ENCODE data around the gene JMJD6. TPM values are rescaled to one million over a fixed set of nuclear protein-coding genes. Genes with fewer than 3 reads are reported as not detected.
A peak's percentile ranks its signal among the peaks of the same experiment; 100 is the strongest.

JMJD6 gene
- total RNA-seq, 2 donors from 2014 or later: 32.4 to 36.1 TPM

DNA sequence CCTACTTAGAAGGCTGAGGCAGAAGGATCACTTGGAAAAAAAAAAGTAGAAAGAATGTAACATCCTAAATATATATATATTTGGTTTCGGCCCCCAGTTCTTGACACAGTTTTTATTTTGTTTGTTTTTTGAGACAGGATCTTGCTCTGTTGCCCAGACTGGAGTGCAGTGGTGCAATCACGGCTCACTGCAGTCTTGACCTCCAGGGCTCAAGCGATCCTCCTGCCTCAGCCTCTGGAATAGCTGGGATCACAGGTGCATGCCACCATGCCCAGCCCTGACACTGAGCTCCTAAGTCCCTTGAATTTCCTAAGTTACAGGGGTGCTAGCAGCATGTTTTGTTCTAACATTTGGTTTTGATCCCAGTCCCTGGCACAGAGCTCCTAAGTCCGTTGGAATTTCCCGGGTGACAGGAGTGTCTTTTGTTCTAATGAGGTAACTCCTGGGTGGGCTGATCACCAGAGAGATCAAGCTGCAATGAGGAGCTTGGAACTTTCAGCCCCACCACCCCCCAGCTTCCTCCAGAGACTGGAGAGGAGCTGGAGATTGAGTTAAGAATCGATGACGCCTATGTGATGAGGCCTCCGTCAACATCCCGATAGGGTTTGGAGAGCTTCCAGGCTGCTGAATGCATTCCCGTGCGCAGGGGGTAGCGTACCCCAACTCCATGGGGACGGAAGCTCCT, 35.7 kb downstream of the JMJD6 start:
- no peak for DNase-seq (ENCODE audit: low spot score)

DNA sequence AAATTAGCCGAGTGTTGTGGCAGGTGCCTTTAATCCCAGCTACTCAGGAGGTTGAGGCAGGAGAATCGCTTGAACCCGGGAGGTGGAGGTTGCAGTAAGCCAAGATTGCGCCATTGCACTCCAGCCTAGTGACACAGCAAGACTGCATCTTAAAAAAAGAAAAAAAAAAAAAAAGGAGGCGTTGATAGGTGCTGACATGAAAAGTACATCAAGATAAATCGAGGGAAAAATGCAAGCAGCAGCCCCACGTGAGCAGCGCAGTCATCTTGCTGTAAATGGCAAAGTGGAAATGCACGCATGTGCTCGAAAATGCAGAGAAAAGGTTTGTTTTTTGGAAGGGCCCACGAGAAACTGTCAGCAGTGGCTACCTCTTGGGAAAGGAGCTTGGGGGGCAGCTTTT, 36.5 kb downstream of the JMJD6 start:
- H3K36me3 ChIP-seq: peaks cover 12% of the 10 kb centered on the region
- H3K4me1 ChIP-seq (ENCODE audit: control insufficient read depth in 1 of 2, low read depth in 2 of 2): peaks cover 33 to 69% of the 10 kb centered on the region in 2 donors
- ATAC-seq (ENCODE audit: insufficient number of reproducible peaks, low FRiP score, low read depth) (no peak), DNase-seq (ENCODE audit: low spot score) (no peak)
- no peaks in the 10 kb centered on the region for H3K27me3 ChIP-seq (replicated peaks; ENCODE audit: insufficient read depth)
- no peak overlapping the region for H3K4me3 ChIP-seq
- no peaks in the 10 kb centered on the region for H3K9me3 ChIP-seq
- TF ChIP-seq, protein P1, sequence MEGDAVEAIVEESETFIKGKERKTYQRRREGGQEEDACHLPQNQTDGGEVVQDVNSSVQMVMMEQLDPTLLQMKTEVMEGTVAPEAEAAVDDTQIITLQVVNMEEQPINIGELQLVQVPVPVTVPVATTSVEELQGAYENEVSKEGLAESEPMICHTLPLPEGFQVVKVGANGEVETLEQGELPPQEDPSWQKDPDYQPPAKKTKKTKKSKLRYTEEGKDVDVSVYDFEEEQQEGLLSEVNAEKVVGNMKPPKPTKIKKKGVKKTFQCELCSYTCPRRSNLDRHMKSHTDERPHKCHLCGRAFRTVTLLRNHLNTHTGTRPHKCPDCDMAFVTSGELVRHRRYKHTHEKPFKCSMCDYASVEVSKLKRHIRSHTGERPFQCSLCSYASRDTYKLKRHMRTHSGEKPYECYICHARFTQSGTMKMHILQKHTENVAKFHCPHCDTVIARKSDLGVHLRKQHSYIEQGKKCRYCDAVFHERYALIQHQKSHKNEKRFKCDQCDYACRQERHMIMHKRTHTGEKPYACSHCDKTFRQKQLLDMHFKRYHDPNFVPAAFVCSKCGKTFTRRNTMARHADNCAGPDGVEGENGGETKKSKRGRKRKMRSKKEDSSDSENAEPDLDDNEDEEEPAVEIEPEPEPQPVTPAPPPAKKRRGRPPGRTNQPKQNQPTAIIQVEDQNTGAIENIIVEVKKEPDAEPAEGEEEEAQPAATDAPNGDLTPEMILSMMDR (IDR thresholded peaks at IDR 0.05): no peak
- H3K27ac ChIP-seq: no peak overlapping the region

More for the DNA sequence above, 35.7 kb downstream of the JMJD6 start:
- TF ChIP-seq, protein P1 (IDR thresholded peaks at IDR 0.05): no peak
- Histone ChIP-seq H3K9me3 (no peaks in the 10 kb centered on the region), H3K4me1 (ENCODE audit: control insufficient read depth in 1 of 2, low read depth in 2 of 2) (peaks cover 34 to 78% of the 10 kb centered on the region in 2 donors), H3K36me3 (peaks cover 3% of the 10 kb centered on the region), H3K27ac (no peak overlapping the region), H3K4me3 (no peak overlapping the region), H3K27me3 (replicated peaks; ENCODE audit: insufficient read depth) (no peaks in the 10 kb centered on the region)
- ATAC-seq (ENCODE audit: insufficient number of reproducible peaks, low FRiP score, low read depth): no peak

DNA sequence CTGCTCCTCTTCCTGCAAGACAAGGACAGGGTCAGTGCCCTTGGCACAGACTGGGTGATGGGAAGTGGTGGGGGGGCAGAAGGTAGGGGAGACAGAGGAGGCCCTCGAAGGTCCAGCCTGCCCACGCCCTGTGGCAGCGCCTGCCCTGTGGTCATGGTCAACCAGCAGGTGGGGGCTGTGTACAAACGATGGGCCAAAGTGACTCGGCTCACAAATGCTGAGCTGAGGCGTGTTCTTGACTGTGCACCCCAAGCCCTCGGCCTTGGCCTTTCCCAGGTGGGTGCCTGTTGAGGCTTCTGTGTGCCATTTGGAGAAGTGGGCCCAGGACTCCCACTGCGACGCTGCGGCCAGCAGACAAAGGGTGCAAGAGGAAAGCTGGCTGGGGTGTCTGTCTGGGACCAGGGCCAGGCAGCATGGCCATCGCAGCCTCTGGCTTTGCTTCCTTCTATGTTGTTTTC, 38.2 kb downstream of the JMJD6 start:
- peak overlapping the region; percentile 56 for H3K4me3 ChIP-seq
- DNase-seq (ENCODE audit: low spot score) (no peak), ATAC-seq (ENCODE audit: insufficient number of reproducible peaks, low FRiP score, low read depth) (peak; percentile 10)
- H3K36me3 ChIP-seq: peaks cover 22% of the 10 kb centered on the region
- TF ChIP-seq, protein P1 (IDR thresholded peaks at IDR 0.05): no peak
- no peaks in the 10 kb centered on the region for H3K27me3 ChIP-seq (replicated peaks; ENCODE audit: insufficient read depth)
- H3K27ac ChIP-seq: peak overlapping the region; percentile 93 to 95
- H3K9me3 ChIP-seq: no peaks in the 10 kb centered on the region
- H3K4me1 ChIP-seq (ENCODE audit: control insufficient read depth in 1 of 2, low read depth in 2 of 2): peaks cover 28 to 54% of the 10 kb centered on the region in 2 donors

DNA sequence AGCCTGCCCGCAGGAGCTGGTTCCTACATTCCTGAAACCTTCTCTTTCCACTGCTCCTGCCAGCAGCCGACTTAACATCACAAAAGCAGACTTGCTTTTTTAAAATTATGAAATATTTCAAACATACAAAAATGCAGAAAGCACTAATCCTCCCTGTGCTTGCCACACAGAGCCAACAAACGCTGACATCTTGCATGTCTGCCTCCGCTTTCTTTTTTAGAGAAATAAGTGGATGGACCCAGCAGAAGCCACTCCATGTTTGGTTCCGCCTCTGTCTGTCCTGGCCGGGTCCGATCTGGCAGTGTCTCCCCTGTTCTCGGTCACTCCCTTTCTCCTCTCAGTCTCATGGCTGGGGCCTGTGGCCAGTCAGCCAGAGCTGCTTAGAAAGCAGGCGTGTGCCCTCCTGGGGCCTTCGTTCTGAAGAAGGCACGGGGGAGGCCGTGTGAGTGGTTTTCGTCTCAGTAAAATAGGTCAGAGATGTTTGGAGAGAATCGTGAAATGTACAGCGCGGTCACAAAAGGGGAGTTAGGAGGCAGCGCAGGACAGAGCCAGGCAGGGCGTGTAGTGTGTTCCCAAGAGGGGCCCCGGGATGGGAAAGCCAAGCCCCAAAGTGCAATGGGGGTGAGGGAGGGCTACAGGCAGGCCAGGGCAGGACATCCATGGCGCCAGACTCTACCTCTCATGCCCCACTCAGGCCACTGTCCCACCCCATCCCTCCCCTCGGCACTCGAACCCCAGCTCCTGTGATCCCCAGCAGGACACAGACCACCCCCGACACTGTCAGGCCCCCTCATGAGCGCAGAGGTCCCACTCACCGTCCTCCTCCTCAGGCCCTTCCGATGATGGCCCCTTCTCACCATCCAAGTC, 38.9 kb downstream of the JMJD6 start:
- Histone ChIP-seq H3K4me1 (ENCODE audit: control insufficient read depth in 1 of 2, low read depth in 2 of 2) (peaks cover 28 to 48% of the 10 kb centered on the region in 2 donors), H3K27ac (peak overlapping the region; percentile 93 to 95), H3K4me3 (peak overlapping the region; percentile 56), H3K36me3 (peaks cover 28% of the 10 kb centered on the region), H3K27me3 (replicated peaks; ENCODE audit: insufficient read depth) (no peaks in the 10 kb centered on the region), H3K9me3 (no peaks in the 10 kb centered on the region)
- ATAC-seq (ENCODE audit: insufficient number of reproducible peaks, low FRiP score, low read depth) (no peak), DNase-seq (ENCODE audit: low spot score) (no peak)
- TF ChIP-seq, protein P1 (IDR thresholded peaks at IDR 0.05): no peak

Data from thoracic aorta (tissue), 2 donors.